ENCODE results near the gene TRRAP.

Gene TRRAP

DNA sequence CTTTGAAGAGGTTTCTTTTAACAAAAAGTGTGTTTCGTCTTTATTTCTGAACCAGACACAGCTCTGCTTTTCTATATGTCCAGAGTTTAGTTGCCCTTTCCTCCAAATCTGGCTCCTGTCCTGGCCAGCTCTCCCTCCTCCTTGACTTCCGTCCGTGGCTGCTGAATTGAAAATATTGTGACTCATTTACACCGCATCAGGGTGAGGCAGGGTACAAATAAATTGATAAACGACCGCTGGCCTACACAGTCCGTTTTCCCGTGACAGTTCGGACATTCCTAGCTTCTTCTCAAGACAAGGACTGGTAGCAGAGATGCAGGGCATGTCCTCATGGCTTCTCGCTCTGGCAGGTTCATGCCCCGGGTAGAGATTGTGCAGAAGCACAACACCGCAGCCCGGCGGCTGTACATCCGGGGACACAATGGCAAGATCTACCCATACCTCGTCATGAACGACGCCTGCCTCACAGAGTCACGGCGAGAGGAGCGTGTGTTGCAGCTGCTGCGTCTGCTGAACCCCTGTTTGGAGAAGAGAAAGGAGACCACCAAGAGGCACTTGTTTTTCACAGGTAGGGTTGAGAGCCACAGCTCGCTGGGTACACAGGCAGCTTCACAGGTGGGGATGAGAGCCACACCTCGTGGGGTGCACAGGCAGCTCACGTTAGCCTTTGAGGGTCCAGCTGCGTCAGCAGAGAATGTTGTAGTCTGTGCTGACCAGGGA is 126.6 kb downstream of the TRRAP start:
- H3K27me3 ChIP-seq (ENCODE audit: control insufficient read depth in 1 of 2, insufficient read depth in 2 of 2, low read length in 2 of 2), result no peaks in the 10 kb centered on the region
- no peak overlapping the region for H3K4me3 ChIP-seq (ENCODE audit: low read length in 2 of 2)
- no peak overlapping the region for H3K27ac ChIP-seq (ENCODE audit: low read length)
- no peaks in the 10 kb centered on the region for H3K4me1 ChIP-seq (ENCODE audit: control insufficient read depth, insufficient read depth, low read length)
- H3K9me3 ChIP-seq (ENCODE audit: control insufficient read depth in 2 of 2, low read length in 2 of 2), result no peaks in the 10 kb centered on the region
- H3K36me3 ChIP-seq (ENCODE audit: control insufficient read depth in 2 of 2, insufficient read depth in 2 of 2, low read length in 2 of 2), result peaks cover 30 to 53% of the 10 kb centered on the region in 2 donors
- no peak overlapping the region for H3K9ac ChIP-seq (ENCODE audit: low read length in 2 of 2)

DNA sequence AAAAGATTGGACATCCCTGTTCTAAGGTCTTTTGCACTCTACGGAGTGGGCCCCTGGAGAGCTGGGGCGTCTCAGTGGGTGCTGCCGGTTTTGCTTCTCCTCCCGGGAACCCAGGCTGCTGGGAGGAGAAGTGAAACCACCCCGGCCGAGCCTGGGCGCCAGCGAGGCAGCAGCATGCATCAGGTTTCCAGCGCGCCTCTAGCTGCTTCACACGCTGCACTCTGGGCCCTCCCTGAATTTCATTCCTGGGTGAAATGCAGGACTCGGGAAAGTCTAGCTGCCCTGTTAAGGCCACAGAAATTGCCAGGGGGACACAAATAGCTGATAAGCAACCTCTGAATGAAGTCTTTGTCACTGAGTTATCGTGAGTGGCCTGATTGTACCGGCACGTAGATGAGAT is 127.4 kb downstream of the TRRAP start:
- no peaks in the 10 kb centered on the region for H3K27me3 ChIP-seq (ENCODE audit: control insufficient read depth in 1 of 2, insufficient read depth in 2 of 2, low read length in 2 of 2)
- no peak overlapping the region for H3K4me3 ChIP-seq (ENCODE audit: low read length in 2 of 2)
- no peaks in the 10 kb centered on the region for H3K9me3 ChIP-seq (ENCODE audit: control insufficient read depth in 2 of 2, low read length in 2 of 2)
- no peak overlapping the region for H3K9ac ChIP-seq (ENCODE audit: low read length in 2 of 2)
- H3K27ac ChIP-seq (ENCODE audit: low read length), result no peak overlapping the region
- peaks cover 35 to 54% of the 10 kb centered on the region in 2 donors for H3K36me3 ChIP-seq (ENCODE audit: control insufficient read depth in 2 of 2, insufficient read depth in 2 of 2, low read length in 2 of 2)
- H3K4me1 ChIP-seq (ENCODE audit: control insufficient read depth, insufficient read depth, low read length), result no peaks in the 10 kb centered on the region

DNA sequence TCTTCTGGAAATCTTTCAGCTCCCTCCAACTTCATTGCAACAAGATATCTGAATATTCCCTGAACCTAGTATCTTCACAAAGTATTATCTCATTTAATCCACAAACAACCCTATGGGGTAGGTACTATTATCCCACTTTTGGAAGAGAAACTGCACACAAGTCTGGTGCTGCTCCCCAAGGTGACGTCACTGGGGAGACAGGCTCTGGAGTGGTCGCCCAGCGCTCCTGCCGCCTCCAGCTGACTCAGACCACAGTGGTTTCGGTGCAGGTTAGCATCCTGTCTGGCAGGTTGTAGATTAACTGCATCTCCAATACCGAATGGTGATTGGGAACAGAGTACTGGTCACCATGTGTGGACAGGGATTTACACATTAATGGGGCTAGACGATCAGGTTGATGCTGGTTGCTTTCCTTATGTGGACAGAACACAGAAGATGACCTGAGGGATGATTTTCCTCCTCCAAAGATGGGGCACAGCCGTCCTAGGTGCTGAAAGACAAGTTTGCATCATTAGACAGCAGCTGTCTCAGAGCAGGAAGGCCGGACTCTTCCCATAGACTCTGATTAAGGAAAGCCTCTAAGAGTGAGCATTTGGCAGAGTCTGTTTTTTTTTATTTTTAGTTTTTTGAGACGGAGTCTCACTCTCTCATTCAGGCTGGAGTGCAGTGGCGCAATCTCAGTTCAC is 128.6 kb downstream of the TRRAP start:
- H3K27ac ChIP-seq (ENCODE audit: low read length), result no peak overlapping the region
- H3K4me1 ChIP-seq (ENCODE audit: control insufficient read depth, insufficient read depth, low read length), result no peaks in the 10 kb centered on the region
- peaks cover 41 to 62% of the 10 kb centered on the region in 2 donors for H3K36me3 ChIP-seq (ENCODE audit: control insufficient read depth in 2 of 2, insufficient read depth in 2 of 2, low read length in 2 of 2)
- no peaks in the 10 kb centered on the region for H3K27me3 ChIP-seq (ENCODE audit: control insufficient read depth in 1 of 2, insufficient read depth in 2 of 2, low read length in 2 of 2)
- H3K9me3 ChIP-seq (ENCODE audit: control insufficient read depth in 2 of 2, low read length in 2 of 2), result no peaks in the 10 kb centered on the region
- no peak overlapping the region for H3K9ac ChIP-seq (ENCODE audit: low read length in 2 of 2)
- H3K4me3 ChIP-seq (ENCODE audit: low read length in 2 of 2), result no peak overlapping the region

DNA sequence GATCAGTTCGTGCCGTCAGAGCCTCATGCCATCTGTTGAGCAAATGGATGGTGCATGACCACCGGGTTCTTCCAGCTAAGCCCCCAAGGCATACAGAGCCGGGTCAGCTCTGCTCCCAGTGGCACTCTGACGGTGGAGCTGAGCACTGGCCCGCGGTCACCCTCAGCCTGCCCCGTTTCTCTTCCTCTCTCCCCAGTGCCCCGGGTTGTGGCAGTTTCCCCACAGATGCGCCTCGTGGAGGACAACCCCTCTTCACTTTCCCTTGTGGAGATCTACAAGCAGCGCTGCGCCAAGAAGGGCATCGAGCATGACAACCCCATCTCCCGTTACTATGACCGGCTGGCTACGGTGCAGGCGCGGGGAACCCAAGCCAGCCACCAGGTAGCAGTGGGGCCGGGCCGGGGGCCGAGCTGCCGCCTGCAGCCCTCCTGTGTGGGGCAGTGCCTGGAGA is 129.9 kb downstream of the TRRAP start:
- H3K4me1 ChIP-seq (ENCODE audit: control insufficient read depth, insufficient read depth, low read length), result no peaks in the 10 kb centered on the region
- peaks cover 44 to 66% of the 10 kb centered on the region in 2 donors for H3K36me3 ChIP-seq (ENCODE audit: control insufficient read depth in 2 of 2, insufficient read depth in 2 of 2, low read length in 2 of 2)
- H3K9me3 ChIP-seq (ENCODE audit: control insufficient read depth in 2 of 2, low read length in 2 of 2), result no peaks in the 10 kb centered on the region
- no peak overlapping the region for H3K27ac ChIP-seq (ENCODE audit: low read length)
- no peaks in the 10 kb centered on the region for H3K27me3 ChIP-seq (ENCODE audit: control insufficient read depth in 1 of 2, insufficient read depth in 2 of 2, low read length in 2 of 2)
- no peak overlapping the region for H3K9ac ChIP-seq (ENCODE audit: low read length in 2 of 2)
- no peak overlapping the region for H3K4me3 ChIP-seq (ENCODE audit: low read length in 2 of 2)

DNA sequence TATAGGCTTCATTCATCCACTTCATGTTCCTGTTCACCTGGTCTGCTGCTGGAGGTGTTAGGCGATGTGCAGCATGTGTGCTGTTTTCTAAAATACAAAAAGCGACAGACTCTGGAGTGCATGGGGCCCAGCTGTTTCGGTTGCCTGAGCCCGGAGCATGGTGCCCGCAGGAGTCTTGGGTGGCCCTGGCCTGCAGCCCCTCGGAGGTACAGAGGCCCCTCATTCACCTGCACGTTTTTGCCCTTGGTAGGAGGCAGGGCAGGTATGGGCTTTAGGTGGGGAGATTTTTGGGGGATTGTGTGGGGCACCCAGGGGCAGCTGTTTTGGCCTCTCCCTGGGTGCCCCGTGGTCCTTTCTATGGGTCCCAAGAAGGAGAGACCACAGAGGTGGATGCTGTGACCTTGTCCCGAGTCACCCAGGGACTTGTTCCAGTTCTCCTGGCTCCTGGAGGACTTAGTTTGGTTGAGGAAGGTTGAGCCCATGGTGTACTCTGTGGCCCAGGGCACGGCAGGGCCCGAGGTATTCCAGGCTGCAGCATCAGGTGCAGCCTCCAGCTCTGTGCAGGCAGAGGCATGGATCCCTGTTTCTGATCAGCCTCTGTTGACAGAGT is 130.7 kb downstream of the TRRAP start:
- H3K4me3 ChIP-seq (ENCODE audit: low read length in 2 of 2), result no peak overlapping the region
- no peaks in the 10 kb centered on the region for H3K4me1 ChIP-seq (ENCODE audit: control insufficient read depth, insufficient read depth, low read length)
- H3K9me3 ChIP-seq (ENCODE audit: control insufficient read depth in 2 of 2, low read length in 2 of 2), result no peaks in the 10 kb centered on the region
- no peak overlapping the region for H3K9ac ChIP-seq (ENCODE audit: low read length in 2 of 2)
- H3K27me3 ChIP-seq (ENCODE audit: control insufficient read depth in 1 of 2, insufficient read depth in 2 of 2, low read length in 2 of 2), result no peaks in the 10 kb centered on the region
- H3K36me3 ChIP-seq (ENCODE audit: control insufficient read depth in 2 of 2, insufficient read depth in 2 of 2, low read length in 2 of 2), result peaks cover 52 to 74% of the 10 kb centered on the region in 2 donors
- no peak overlapping the region for H3K27ac ChIP-seq (ENCODE audit: low read length)

DNA sequence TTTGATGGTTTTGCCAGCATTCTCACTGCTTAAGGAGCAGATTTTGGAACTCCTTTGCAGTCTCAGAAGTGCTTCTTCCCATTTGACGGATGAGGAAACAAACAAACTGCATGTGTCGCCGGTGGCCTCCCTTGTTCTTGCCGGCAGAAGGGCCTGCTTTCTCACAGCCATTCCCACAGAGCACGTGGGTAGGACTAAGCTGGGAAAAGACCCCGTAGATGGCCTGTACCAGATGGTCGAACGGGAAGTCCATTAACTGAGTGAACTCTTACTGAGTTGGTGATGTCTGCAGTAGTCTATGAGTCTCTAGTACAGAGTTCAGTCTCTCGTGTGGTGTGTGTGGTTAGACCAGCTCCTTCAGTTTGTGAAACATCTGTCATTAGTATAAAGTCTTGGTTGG is 131.9 kb downstream of the TRRAP start:
- Histone ChIP-seq H3K9ac (ENCODE audit: low read length in 2 of 2) (no peak overlapping the region), H3K27ac (ENCODE audit: low read length) (no peak overlapping the region), H3K4me1 (ENCODE audit: control insufficient read depth, insufficient read depth, low read length) (no peaks in the 10 kb centered on the region), H3K4me3 (ENCODE audit: low read length in 2 of 2) (no peak overlapping the region), H3K9me3 (ENCODE audit: control insufficient read depth in 2 of 2, low read length in 2 of 2) (no peaks in the 10 kb centered on the region), H3K27me3 (ENCODE audit: control insufficient read depth in 1 of 2, insufficient read depth in 2 of 2, low read length in 2 of 2) (no peaks in the 10 kb centered on the region), H3K36me3 (ENCODE audit: control insufficient read depth in 2 of 2, insufficient read depth in 2 of 2, low read length in 2 of 2) (peaks cover 57 to 73% of the 10 kb centered on the region in 2 donors)

DNA sequence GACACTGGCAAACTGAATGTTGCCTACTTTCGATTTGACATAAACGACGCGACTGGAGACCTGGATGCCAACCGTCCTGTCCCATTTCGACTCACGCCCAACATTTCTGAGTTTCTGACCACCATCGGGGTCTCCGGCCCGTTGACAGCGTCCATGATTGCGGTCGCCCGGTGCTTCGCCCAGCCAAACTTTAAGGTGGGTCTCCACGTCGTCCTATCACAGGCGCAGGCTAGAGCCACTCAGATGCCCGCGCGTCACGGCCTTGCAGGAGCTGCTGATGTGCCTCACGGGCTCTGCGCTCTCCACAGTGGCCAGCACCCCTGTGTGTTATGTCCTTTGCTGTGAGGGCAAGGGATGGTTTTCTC is 133.0 kb downstream of the TRRAP start:
- Histone ChIP-seq H3K4me1 (ENCODE audit: control insufficient read depth, insufficient read depth, low read length) (no peaks in the 10 kb centered on the region), H3K9me3 (ENCODE audit: control insufficient read depth in 2 of 2, low read length in 2 of 2) (no peaks in the 10 kb centered on the region), H3K27ac (ENCODE audit: low read length) (no peak overlapping the region), H3K36me3 (ENCODE audit: control insufficient read depth in 2 of 2, insufficient read depth in 2 of 2, low read length in 2 of 2) (peaks cover 57 to 69% of the 10 kb centered on the region in 2 donors), H3K9ac (ENCODE audit: low read length in 2 of 2) (no peak overlapping the region), H3K4me3 (ENCODE audit: low read length in 2 of 2) (no peak overlapping the region), H3K27me3 (ENCODE audit: control insufficient read depth in 1 of 2, insufficient read depth in 2 of 2, low read length in 2 of 2) (no peaks in the 10 kb centered on the region)

DNA sequence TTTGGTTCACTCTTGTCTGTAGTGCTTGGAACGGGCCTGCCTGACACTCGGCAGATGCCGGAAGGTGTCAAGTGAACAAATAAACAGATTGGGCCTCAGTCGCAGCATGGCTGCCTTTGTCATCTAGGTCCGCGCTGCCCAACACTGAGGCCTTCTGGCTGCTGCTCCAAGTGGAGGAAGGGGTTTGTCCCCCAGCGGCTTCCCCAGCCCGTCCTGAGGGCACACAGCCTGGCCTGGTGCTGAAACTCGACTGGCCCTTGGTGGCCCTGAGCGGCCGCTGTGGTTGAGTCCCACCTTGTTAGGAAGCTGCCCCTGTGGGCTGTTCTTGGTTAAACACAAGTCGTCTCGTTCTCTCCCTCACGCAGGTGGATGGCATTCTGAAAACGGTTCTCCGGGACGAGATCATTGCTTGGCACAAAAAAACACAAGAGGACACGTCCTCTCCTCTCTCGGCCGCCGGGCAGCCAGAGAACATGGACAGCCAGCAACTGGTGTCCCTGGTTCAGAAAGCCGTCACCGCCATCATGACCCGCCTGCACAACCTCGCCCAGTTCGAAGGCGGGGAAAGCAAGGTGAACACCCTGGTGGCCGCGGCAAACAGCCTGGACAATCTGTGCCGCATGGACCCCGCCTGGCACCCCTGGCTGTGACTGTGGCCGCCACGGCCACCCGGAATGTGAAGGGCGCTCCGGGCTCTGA is 133.5 kb downstream of the TRRAP start:
- peaks cover 51 to 63% of the 10 kb centered on the region in 2 donors for H3K36me3 ChIP-seq (ENCODE audit: control insufficient read depth in 2 of 2, insufficient read depth in 2 of 2, low read length in 2 of 2)
- no peak overlapping the region for H3K9ac ChIP-seq (ENCODE audit: low read length in 2 of 2)
- no peaks in the 10 kb centered on the region for H3K27me3 ChIP-seq (ENCODE audit: control insufficient read depth in 1 of 2, insufficient read depth in 2 of 2, low read length in 2 of 2)
- no peak overlapping the region for H3K27ac ChIP-seq (ENCODE audit: low read length)
- no peaks in the 10 kb centered on the region for H3K9me3 ChIP-seq (ENCODE audit: control insufficient read depth in 2 of 2, low read length in 2 of 2)
- H3K4me3 ChIP-seq (ENCODE audit: low read length in 2 of 2), result no peak overlapping the region
- H3K4me1 ChIP-seq (ENCODE audit: control insufficient read depth, insufficient read depth, low read length), result no peaks in the 10 kb centered on the region

DNA sequence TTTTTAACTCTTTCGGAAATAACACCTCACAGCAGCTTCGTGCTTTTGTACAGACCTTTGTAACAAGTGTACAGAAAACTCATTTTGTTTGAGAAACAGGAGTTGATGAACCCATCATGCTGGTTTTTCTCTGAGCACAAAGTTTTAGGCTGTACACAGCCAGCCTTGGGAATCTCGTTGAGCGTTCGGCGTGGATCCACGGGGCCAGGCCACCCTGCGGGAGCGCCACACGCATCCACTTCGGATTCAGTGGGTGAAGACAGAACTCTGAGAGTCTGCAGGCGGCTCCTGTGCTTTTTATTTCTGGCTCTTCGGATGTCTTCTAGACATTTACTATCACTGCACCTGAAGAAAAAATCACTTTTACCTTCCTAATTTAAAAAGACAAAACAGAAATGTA is 134.4 kb downstream of the TRRAP start:
- H3K27ac ChIP-seq (ENCODE audit: low read length), result no peak overlapping the region
- H3K4me3 ChIP-seq (ENCODE audit: low read length in 2 of 2), result no peak overlapping the region
- H3K9me3 ChIP-seq (ENCODE audit: control insufficient read depth in 2 of 2, low read length in 2 of 2), result no peaks in the 10 kb centered on the region
- H3K27me3 ChIP-seq (ENCODE audit: control insufficient read depth in 1 of 2, insufficient read depth in 2 of 2, low read length in 2 of 2), result no peaks in the 10 kb centered on the region
- no peak overlapping the region for H3K9ac ChIP-seq (ENCODE audit: low read length in 2 of 2)
- peaks cover 51 to 62% of the 10 kb centered on the region in 2 donors for H3K36me3 ChIP-seq (ENCODE audit: control insufficient read depth in 2 of 2, insufficient read depth in 2 of 2, low read length in 2 of 2)
- no peaks in the 10 kb centered on the region for H3K4me1 ChIP-seq (ENCODE audit: control insufficient read depth, insufficient read depth, low read length)

DNA sequence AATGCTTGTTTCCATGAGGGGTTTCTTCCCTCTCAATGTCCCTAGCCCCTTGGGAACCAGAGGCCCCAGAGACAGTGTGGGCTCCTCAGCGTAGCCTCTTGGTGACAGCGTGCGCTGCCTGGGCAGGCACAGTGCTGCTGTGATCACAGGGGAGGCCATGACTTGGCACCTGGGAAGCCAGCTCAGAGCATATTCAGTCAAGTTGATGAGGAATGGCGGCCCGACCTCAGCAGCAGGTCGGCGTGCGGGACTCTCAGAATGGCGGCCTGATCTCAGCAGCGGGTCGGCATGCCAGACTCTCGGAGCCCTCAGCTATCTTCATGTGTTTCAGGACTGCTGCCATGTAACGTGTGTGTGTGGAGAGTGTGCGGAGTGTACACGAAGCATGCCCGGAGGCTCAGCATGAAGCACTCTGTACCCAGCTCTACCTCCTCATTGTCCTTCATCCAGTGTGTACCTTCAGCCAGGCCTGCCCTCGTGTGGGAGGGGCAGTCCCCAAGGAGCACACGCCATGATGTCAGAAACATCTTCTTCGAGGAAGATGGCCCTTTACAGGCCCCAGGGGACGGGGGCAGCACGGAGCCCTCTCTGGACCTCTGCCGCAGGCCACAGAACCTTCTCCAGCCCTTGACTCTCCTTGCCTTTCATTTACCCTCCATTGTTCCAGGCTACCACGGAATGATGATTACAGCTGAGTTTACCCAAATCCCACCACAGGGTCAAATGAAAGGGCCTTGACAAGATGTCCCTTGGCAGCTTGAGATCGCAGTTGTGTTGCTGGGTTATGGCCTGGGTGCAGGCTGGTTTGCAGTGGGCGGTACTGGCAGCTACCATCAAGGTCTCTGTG is 135.2 kb downstream of the TRRAP start:
- peaks cover 51 to 58% of the 10 kb centered on the region in 2 donors for H3K36me3 ChIP-seq (ENCODE audit: control insufficient read depth in 2 of 2, insufficient read depth in 2 of 2, low read length in 2 of 2)
- H3K27ac ChIP-seq (ENCODE audit: low read length), result no peak overlapping the region

More for the DNA sequence above, 135.2 kb downstream of the TRRAP start:
- no peak overlapping the region for H3K9ac ChIP-seq (ENCODE audit: low read length in 2 of 2)
- no peak overlapping the region for H3K4me3 ChIP-seq (ENCODE audit: low read length in 2 of 2)
- no peaks in the 10 kb centered on the region for H3K27me3 ChIP-seq (ENCODE audit: control insufficient read depth in 1 of 2, insufficient read depth in 2 of 2, low read length in 2 of 2)
- H3K9me3 ChIP-seq (ENCODE audit: control insufficient read depth in 2 of 2, low read length in 2 of 2), result no peaks in the 10 kb centered on the region
- H3K4me1 ChIP-seq (ENCODE audit: control insufficient read depth, insufficient read depth, low read length), result no peaks in the 10 kb centered on the region

All from stomach smooth muscle (tissue), 2 donors.